Neural cell (in vitro differentiated cells): ENCODE results near the gene CFAP221.

ENCODE experiments used
- CTCF ChIP-seq: fragments of 450-650 bp; IDR thresholded peaks from 2 replicates; pipeline ENCODE4 v1.5.1; 2014; ENCODE audit warnings: antibody characterized with exemption, mild to moderate bottlenecking, moderate library complexity; ENCODE audit not compliant: poor library complexity, severe bottlenecking
- MXI1 ChIP-seq: fragments of 450-650 bp; conservative IDR thresholded peaks from 2 replicates; pipeline ENCODE4 v1.6.1; 2014; ENCODE audit warnings: antibody characterized with exemption, mild to moderate bottlenecking; ENCODE audit not compliant: poor library complexity, severe bottlenecking
- RAD21 ChIP-seq: fragments of 450-650 bp; conservative IDR thresholded peaks from 2 replicates; pipeline ENCODE4 v1.6.1; 2014; ENCODE audit warnings: antibody characterized with exemption, mild to moderate bottlenecking, moderate library complexity

GRCh38 chr2:119693967-119694366 is 149.7 kb downstream of the CFAP221 start:
- no peak for TF ChIP-seq CTCF
- no peak for TF ChIP-seq MXI1
- TF ChIP-seq RAD21 = no peak
